ENCODE measurements around the gene LSM14B.

Gene LSM14B

DNA sequence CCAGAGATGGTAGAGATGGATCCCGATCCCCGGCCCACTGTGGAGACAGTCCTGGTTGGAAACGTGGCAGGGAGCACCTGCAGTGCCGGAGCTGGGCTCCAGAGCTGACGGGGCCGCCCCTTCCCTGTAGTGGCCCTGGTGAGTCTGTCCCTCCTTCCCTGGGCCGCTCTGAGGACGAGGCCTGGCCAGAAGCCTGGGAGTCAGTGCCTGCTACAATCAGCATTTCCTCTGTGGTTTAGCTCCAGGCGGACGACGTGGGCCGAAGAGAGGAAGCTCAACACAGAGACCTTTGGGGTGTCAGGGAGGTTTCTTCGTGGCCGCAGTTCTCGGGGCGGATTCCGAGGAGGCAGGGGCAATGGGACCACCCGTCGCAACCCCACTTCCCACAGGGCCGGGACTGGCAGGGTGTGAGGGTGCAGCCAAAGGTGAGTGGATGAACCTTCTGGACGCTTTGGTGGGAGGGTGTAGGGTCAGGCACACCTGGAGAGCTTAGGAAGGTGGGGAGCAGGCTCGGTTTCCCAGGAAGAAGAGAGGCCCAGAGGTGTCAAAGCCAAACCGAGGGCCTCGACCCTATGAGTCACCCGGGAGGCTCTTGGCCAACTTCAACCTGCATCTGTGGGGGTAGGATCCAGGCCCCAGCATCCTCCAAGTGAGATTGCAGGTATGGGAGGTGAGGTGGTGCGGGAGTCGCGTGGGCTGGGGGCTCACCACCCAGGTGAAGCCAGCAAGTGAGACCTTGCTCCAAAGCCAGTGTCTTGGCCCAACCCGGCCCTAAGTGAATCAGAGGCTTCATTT is 11.0 kb downstream of the LSM14B start:
- DNase-seq (ENCODE audit: low read depth), result no peak

DNA sequence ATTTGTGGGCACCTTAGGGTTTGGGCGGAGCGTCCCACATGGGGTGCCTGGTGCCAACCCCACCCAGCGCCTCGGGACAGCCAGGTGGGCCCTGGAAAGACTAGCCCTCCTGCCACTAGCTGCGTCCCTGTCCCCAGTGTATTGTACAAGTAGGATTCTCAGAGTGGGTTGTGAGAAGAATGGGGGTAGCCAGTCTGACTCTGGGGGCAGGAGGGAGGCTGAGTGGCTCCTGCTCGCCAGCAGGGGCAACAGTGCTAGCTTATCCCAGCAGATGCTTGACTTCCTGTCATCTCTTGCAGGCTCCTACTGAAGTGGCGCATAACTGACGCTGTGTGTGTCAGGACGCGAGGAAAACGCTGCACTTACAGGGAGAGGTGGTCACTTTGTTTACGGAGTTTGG is 11.6 kb downstream of the LSM14B start:
- DNase-seq (ENCODE audit: low read depth), result no peak

DNA sequence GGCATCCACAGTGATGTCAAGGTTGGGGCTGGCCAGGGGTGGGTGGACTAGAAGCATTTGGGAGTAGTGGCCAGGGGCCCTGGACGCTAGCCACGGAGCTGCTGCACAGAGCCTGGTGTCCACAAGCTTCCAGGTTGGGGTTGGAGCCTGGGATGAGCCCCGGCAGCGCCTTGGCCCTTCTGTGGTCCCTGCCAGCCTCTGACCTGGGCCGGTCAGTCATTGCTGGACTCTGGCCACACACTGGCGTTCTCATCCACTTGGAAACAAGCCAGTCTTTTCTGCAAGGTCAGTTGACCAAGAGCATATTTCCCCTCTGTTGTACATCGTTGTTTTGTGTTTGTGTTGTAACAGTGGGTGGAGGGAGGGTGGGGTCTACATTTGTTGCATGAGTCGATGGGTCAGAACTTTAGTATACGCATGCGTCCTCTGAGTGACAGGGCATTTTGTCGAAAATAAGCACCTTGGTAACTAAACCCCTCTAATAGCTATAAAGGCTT is 12.5 kb downstream of the LSM14B start:
- no peak for DNase-seq (ENCODE audit: low read depth)

DNA sequence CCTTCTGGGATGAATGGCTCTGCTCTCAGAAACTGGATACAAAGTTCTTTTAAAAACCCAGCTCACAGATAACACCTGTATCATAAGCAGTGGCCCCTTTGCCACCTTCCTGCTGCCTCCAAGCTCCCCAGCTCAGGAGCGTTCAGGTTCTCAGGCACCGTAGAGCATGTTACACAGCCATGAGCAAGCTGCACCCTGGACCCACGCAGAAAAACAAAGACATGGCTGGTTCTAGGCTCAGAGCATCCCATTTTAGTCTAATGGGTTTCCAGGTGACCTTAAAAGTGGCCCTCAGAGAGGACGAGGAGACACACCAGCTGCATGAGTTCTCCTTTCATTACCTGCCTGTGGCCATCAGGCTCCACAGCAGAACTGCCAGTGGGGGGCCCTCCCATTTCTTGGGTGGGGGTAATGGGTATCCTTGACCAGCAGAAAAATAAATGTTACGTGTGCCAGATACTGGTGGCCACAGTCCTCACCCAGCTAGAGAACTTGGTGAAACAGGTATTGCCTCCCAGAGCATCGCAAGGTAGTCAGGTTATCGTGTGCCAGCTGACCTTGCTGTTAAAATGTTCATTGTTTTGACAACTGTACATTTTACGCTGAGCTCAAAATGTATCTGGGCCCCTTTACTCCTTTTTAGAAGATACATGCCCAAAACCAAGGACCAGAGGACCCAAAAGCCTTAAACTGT is 13.4 kb downstream of the LSM14B start:
- DNase-seq (ENCODE audit: low read depth), result no peak

DNA sequence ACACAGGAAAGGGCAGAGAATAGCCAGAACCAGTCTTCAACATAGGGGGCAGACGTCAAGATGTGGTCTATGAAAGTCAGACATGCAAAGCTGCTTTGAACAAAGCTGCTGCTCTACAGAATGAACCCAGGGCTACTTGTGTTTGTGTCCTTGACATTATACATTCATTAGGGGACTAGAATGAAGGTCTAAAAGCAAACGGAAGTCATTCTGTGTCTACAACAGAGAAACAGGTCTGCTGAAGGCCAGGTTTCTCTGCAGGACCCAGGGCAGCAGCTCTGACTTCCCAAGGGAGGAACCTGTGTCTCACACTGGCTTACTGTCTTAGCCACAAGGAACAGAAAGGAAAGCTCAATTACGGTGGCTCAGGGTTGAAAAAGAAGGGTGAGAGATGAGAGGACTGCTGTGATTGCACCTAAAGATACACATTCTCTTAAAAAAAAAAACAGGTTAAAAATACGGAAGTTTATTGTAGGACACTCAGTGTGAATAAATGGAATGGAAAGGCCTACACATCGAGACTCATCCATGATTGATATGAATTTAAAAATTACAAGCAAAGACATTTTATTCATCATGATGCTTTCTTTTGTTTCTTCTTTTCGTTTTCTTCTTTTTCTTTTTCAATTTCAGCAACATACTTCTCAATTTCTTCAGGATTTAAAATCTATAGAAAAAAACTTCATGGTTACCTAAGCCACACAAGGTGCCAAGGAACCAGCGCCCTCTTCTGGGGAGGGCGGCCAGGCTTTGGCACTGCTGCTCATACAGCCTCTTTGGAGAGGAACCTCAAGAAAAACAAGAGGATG is 14.2 kb downstream of the LSM14B start:
- DNase-seq (ENCODE audit: low read depth), result no peak

DNA sequence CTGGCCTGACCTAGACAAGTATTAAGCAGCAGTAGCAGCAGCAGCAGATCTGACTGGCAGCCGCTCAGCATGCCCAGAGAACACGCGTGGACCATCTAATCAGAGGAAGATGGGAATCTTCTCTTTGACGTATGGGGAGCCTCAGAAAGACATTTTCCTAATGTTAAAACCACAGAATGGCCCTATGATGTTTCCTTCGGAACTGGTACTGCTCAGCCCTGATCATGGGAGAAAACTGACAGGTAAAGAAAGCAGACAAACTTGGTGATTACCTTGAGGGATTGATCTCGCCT is 14.8 kb downstream of the LSM14B start:
- DNase-seq (ENCODE audit: low read depth), result no peak

DNA sequence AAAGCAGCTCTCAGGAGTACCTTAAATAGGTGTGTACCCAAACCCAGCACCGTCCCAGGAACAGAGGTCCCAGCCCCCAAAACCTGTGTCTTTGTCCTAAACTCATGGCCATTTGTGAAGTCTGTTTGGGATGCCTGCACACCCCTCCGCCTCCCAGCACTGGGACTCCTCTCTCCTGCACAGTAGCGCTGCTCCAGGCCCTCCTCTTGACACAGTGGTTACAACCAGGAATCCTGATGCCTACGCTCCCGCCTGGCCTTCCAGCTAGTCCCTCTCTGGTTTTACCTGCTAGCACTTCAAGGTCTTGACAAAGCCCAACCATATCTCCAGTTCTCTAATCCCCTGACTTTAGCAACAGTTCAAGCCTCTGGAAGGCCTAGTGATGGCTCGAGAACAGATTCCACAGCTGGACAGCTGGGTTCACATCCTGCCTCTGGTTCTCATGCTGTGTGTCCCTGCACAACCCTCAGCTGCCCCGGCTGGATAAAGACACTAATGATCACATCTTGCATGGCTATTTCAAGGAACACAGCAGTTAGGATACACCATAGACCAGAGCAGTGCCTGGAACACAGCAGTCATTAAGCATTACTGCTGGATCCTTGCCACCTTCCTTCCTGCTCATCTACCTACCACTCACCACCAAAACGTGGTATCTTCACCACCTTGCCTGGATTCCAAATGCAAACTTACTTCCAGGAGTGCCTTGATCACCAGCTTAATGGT is 15.4 kb downstream of the LSM14B start:
- no peak for DNase-seq (ENCODE audit: low read depth)

DNA sequence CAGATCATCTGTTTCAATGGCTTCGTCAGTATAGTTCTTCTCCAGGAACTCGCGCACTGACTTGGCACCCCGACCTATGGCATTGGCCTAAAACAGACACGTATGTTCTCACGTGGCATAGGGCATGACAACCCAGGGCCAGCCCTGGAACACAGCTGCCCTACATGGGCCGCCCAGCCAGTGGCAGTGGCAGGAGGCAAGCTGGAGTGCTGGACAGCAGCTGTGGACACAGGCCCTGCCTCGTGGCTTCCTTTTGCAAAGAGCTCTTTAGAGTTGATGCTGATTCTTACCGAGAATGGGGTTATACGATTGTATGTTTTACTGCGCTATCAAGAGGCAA is 15.9 kb downstream of the LSM14B start:
- DNase-seq (ENCODE audit: low read depth), result no peak

DNA sequence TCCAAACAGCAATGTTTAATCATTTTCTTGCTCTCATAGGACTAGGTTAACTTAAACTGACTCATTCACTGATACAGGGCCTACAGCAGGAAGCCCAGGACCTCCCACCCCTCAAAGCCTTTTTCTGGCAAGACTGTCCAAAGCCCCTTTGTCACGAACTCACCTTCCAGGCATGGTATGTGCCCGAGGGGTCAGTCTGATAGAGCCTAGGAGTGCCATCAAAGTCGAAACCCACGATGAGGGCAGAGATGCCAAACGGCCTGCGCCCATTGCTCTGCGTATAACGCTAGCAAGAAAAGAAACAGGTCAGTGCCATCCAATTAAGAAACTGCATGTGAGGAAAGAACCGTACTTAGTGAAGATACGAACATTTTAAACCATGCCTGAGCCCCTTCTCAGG is 16.6 kb downstream of the LSM14B start:
- no peak for DNase-seq (ENCODE audit: low read depth)

DNA sequence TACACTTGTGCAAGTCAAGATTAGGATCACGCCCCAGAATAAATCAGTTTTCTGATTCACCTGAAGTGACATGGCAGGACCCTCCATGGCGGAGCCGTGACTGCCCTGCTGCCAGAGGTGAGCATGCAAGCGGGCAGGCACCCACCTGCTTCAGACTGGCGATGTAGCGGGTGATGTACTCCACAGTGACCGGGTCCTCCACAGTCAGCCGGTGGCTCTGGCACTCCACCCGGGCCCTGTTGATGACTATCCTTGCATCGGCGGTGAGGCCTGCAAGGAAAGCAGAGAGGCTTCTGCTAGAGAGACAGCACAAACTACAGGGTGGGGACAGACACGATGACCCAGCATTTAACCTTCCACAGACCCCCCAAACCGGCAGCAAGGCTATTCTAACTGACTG is 17.4 kb downstream of the LSM14B start:
- no peak for DNase-seq (ENCODE audit: low read depth)

DNA sequence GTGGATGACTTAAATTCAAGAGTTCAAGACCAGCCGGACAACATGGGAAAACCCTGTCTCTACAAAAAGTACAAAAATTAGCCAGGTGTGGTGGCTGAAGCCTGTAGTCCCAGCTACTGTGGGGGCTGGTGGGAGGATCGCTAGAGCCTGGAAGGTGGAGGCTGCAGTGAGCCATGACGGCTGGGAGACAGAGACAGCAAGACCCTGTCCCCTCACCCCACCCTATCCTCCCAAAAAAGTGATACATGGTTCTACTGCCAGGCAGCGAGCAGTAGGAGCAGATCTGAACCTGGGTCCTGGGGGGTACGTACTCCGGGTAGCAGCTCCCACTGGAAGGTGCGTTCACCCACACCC is 18.7 kb downstream of the LSM14B start:
- no peak for DNase-seq (ENCODE audit: low read depth)

DNA sequence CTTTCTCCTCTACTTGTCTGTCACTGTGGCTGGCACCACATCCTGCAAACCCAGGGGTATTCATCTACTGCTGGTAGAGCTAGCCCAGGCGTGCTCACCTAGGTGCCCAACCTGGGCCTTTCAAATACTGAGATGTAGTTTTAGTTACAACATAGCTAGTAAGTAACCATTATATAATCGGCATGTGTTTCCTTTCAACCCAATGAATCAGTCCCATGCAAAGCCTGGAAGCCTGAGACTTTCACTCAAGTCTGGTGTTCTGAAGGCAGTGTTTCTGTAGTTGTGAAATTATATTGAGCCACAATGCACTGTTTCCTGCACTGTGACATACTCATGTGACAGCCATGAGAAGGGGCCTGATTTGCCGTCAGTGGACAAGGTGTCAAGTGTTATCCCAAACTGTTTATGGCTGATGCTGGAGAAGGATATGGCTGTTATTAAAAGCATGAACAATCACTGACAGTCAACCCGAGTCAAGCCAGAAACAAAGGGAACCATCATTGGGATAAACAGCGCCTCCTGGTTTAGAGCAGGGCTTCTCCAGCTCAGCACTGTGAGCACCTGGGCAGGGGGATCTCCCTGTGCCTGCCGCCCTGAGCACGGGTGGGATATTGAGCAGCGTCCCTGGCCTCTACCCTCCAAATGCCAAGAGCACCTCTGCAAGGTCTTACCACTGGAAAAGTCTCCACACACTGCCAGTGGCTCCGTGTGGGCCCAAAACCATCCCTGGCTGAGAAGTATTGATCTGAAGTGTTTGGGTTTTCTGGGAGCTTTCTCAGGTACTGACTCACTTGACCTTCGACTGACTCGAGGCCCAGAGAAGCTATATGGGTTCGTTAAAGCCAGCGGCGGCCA is 19.3 kb downstream of the LSM14B start:
- DNase-seq (ENCODE audit: low read depth), result no peak

DNA sequence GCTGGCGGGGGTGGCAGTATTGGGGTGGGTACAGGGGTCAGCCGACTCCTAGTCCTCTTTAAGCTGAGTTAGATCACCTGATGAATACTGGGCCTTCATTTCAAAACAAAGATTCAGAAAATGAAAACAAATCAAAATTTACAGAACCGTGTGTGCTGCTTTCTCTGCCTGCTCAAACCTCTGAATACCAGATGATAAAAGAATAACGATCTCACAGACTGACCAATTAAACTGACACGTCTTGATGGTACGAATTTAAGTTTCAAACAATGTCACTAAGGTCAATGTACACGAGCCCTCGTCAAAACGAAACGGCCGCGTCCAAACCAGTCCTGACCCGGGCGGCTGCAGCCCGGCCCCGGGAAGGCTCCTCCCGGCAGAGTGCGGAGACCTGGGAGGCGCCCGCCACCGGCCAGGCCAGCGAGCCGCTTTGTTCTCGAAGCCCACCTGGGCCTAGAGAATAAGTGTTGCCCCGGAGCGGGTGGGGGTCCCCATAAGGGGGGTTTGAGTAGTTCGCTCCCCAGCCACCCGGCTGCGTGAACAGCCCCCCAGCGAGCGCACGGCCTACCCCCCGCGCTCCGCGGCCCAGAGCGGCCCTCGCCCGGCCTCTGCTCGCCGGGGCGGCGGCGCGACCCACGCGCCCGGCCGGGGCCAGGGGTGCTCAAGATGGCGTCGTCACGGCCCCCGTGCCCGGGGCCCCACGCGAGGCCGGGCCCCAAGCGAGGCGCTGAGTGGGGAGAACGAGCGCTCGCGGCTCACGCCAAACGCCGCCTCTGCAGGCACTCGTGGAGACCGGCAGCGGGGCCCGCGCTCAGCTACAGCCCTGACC is 20.2 kb downstream of the LSM14B start:
- no peak for DNase-seq (ENCODE audit: low read depth)

DNA sequence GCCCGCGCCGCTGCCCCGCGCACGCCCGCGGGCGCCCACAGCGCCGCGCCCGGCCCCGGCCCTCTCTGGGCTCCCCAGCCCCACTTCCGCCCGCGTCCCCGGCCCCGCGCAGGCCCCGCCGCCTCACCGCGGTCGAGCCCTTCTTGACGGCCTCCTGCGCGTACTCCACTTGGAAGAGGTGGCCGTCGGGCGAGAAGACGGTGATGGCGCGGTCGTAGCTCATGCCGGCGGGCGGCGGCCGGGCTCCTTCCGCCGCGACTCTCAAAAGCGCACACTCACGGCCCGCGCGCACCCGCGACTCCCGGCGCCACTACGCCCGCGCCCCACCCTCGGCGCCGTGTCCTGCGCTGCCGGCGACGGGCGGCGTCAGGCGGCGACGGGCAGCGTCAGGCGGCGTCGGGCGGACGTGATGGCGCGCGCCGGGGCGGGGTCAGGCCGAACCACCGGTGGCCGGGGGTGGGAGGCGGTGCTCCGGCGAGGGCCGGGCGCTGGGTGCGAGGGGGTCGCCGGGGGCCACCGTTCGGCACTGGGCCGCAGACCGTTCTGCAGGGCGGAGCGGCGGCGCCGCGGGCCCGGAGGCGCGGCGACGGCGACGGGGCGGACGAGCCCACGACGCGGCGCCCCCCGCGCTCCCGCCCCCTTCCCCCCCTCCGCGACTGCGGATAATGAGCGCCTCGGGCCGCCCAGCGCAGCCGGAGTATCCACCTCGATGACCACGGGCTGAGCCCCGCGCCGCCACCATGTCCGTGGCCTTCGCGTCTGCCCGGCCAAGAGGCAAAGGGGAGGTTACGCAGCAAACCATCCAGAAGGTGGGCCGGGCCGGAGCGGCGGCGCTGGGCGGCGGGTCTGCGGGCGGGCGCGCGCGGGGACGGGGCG is 21.0 kb downstream of the LSM14B start, which contains the start of the genes PSMA7 and SS18L1:
Gene PSMA7 (minus strand): TSS at position 314 of the 876 bp plus-strand sequence. CDS start 91 bp downstream, at position 223.
Gene SS18L1 (plus strand): TSS at position 689 of the 876 bp plus-strand sequence. CDS start 52 bp downstream, at position 741.
- DNase-seq (ENCODE audit: low read depth), result no peak

DNA sequence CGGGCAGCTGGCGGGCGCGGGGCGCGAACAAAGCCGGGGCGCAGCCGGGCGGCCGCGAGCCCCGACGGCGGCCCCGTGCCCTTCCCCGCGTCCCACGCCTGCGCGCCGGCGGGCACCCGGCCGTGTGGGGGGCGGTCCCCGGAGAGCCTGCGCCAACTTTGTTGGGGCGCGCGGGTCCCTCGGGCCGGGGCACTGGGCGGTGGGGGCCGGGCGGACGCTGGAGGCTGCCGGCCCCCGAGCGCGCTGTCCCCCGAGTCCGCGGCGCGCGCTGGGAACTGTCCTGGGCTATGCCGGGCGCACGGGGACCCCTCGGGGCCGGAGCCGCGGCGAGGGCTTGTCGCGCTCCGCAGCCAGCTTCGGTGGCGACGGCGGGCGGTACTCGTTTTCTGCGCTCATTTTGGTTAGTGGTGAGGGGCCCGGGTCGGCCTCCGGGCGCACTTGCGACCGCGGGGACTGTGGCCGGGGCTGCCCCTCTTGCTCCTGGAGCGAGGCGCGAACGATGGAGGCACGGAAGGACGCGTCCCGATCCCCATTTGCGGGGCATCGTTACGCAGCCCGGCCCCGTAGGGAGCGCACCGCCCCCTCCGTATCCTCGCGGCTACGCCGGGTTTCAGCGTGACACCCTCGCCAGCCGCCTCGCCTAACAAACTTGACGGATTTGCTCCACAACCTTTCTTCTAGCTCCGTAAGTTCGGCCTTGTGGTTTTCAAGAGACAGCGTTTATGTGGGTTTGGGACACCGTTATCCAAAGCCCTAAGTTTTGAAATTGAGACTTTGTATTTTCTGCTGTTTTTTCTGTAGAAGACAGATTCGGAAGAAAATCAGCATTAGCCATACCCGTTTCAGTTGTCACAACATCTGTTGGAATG is 21.9 kb downstream of the LSM14B start:
- no peak for DNase-seq (ENCODE audit: low read depth)

DNA sequence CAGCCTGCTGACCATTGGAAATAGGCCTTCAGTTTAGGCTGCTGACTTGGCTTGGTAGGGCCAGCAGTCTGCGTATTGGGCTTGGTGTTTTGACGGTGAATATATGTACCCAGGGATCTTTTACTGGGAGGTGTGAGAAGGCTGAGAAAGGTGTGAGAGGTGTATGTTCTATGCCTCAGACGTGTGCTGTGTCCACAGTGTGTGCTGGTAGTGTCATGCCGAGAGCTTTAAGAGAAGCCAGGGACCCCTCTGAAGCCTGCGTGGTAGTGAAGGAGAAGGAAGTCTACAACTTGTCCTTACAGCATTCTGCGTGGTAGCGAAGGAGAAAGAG is 23.4 kb downstream of the LSM14B start:
- no peak for DNase-seq (ENCODE audit: low read depth)

DNA sequence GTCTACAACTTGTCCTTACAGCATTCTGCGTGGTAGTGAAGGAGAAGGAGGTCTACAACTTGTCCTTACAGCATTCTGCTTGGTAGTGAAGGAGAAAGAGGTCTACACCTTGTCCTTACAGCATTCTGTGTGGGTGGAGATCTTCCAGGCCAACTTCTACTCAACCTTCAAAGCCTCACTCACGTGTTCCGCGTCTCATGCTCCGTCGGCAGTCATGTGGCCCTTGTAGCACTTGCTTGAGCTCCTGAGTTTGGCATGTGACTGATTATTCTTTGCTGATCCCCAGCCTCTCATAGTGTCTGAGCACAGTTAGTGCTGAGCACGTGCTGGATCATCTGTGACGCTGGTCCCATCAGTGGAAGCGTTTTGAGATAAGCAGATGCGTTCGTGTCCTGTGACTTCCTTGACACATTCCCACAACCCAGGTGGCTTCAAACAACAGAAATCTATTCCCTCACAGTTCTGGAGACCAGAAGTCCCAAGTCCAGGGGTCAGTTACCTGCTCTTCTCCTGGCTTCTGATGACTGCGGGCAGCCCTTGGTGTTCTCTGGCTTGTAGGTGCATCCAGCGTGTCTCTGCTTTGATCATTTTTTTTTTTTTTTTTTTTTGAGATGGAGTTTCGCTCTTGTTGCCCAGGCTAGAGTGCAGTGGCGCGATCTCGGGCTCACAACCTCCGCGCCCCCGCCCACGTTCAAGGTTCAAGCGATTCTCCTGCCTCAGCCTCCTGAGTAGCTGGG is 23.9 kb downstream of the LSM14B start:
- DNase-seq (ENCODE audit: low read depth), result no peak

DNA sequence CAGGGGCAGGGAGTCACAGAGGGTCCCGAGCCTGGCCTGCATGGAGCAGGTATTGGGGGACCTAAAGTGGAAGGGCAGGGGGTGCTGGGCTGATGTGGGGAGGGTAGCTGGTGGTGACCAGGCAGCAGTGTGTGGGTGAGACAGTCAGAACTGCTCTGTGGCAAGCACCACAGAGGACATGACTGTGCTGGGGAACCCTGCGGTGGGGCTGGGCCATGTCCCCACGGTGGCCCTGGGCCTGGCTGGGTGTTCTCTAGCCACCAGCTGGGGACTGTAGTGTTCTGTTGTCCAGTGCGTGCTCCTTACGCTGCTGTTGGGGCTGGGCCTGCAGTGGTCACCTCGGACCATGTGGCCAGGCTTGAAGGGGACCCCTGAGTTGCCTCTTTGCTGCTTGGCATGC is 24.9 kb downstream of the LSM14B start:
- DNase-seq (ENCODE audit: low read depth), result no peak

All from GM04503 (cell line).